ENCODE data around the gene SORCS2.

The SORCS2 gene

DNA sequence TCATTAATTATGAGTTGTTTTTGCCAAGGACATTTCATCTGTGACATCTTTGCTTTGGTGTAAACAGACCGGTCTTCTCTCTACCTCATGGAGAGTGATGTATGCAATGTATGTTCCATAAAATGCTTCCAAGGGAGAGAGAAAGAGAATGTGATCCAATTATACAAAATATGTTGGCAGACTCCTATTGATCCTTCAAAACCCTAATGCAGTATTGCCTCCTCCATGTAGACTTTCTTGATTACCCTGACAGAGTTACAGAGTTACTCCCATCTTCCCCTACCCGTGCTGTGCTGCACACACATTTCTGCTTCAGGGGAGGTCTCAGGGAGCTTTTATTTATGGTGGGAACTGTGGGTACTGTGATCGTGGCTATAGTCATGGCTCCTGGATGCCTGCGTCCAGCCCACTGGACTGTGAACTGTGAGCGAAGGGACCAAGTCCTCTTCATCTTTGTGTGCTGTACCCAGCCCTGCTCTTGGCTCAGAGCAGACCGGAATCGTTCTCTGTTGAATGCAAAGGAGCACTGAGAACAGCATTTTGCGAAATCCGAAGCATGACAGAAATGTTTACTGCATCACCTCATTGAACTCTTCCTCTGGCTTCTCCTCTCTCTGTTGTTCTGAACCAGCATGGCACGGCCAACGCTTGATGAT is 32.7 kb downstream of the SORCS2 start:
- no peak for FAIRE-seq

DNA sequence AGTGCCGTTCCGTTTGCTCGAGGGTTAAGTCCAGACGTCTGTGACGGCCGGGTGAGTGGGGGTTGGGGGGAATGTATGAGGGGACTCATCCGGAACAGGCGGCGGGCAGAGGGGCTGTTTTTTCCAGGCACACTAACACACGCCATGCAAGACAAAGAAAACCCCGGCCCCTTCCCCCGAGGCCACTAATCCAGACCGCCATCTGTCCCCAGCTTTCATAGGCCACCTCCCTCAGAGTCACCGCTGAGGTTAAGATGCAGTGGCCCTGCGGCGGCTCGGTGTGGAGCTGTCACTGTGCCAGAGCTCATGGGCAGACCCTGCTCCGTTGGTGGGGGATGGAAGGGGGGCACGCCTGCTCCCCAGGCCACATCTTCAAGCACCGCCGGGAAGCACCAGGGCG is 34.1 kb downstream of the SORCS2 start:
- no peak for FAIRE-seq

DNA sequence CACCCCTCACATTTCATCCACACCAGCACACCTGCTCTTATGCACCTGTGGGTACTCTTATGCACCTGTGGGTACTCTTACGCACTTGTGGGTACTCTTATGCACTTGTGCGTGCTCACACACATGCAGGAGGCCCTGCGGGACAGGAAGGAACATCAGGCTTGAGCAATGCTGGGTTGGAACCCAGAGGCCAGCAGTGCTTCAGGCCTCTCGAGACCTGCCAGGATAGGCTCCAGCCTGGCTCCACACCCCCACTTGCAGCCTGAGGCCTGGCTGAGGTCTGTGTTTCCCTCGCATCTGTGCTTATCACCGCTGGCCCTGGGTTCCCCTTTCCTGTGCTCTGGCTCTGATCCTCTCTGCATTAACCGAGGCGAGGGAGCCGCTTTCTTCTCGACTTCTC is 34.7 kb downstream of the SORCS2 start:
- no peak for FAIRE-seq

DNA sequence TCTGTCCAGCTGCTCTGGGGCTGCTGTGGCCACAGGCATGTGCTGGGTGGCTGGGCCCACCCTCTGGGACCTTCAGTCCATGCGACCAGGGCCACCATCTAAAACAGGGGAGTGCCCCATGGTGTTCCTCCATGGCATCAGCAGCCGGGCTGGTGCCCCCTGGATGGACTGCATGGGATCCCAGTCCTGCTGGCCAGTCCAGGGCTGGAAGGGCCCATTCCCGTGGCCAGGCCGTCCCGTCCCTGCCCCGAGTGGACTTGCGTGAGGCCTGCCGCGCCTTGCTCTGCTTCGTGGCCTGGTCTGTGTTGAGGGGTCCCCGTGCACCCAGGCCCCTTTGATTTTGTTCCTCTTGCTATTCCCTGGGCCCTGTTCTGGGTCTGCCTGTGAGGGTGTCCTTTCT is 36.4 kb downstream of the SORCS2 start:
- no peak for FAIRE-seq

DNA sequence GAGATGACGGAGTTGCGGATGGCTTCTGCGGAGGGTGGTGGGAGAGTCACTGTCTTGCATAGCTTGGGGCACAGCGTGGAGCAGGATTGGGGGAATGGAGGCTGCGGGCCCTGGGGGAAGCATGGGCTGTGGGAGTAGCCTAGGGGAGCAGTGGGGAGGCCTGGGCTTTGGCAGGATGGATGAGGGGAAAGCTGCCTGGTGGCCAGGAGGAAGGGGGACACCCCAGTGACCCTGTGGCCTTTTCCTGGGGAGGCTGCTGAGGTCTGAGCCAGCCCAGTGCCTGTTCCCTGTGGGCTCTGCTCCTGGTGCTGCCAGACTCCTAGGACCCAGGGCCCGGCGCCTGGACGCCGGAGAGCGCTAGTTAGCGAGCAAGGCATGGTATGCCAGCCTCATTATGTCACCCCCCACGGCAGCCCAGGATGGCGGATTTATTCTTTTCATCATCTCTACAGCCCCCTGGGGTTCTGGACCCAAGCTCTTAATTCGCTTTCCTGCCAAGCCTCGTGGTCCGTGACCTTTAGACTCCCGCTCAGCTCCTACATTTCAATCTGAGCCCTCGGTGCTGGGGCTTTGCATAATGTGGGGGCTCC is 39.8 kb downstream of the SORCS2 start:
- FAIRE-seq = no peak

DNA sequence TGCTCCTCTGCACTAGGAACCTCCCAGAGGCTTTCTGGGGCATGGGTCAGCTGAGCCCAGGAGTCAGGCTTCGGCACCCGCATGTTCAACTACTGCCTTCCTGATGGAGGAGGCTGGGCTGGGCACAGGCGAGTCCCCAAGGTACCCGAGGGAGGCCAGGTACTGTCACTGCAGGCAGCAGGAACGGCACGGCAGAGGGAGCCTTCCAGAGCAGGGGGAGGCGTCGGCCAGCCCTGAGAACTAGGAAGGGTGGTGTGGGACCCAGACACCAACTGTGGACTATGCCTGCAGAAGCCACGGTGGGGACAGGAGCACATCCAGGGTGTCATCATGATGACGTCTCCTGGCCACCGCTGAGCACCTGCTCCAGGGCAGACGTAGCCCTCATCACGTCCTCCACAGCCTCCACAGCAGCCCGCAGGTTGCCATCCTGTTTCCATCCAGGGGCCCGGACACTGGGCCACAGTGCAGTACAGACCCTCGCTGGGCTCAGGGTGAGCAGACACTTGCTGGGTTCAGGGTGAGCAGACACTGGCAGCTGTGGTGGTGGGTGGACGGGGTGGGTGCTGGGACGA is 40.8 kb downstream of the SORCS2 start:
- FAIRE-seq = no peak

DNA sequence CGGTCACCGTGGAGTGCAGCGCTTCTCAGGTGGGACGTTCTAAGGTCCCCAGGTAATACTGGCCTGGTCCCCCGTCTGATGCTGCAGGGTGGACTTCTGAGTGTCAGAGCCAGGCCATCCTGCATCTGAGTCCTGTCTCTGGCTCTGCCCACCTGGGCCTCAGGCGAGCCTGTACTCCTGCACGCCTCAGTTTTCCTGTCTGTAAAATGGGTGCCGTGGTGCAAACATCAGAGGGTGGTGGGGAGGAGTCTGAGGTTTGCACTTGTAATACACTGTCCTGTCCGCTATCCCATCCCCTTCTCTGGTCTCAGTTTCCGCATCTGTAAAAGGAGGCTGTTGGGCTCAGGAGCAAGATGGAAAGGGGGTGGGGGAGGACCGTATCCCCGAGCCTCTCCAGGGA is 41.3 kb downstream of the SORCS2 start:
- FAIRE-seq = no peak

DNA sequence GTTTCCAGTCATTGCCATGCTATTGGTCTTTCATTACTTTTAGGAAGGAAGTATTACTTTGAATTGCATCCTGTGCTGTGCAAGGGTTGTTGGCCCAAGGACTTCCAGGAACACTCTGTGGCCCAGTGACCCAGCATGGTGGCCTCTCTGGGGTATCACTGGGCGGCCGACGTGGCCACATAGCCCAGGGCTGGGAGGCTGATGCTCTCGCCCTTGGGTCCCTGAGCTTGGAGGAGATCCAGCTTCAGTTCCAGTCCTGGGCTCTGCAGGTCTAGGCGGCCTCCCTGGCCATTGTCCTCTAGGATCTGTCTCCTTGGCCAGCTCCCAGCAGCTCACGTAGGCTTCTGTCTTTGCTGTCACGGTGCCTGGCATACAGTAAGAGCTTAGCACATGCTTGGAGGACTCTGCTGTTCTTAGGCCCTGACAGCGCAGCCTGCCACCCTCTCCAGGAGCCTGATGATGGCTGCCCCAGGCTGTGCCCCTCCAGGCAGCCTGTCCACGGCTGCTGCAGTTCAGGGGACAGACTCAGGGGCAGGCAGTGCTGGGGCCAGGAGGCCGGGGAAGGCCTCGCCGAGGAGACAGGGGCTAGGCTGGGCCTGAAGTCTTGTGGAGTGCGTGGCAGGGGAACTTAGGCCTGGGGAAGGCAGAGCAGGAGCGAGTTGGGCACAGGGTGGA is 42.2 kb downstream of the SORCS2 start:
- no peak for FAIRE-seq

DNA sequence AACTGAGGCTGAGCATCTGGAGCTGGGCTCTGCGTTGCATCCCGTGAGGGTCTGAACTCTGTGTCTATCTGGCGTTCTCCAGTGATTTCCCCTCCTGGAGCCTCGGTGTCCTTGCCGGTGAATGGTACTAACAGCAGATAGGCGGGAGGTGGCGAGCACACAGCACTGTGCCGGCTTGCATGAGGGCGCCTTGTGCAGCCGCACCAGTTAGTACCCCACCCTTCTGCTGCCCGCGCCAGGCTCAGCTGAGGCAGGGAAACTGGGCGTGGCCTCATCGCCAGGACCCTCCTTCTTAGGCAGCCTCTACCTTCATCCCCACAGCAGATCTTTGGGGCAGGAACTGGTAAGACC is 42.7 kb downstream of the SORCS2 start:
- FAIRE-seq = no peak

DNA sequence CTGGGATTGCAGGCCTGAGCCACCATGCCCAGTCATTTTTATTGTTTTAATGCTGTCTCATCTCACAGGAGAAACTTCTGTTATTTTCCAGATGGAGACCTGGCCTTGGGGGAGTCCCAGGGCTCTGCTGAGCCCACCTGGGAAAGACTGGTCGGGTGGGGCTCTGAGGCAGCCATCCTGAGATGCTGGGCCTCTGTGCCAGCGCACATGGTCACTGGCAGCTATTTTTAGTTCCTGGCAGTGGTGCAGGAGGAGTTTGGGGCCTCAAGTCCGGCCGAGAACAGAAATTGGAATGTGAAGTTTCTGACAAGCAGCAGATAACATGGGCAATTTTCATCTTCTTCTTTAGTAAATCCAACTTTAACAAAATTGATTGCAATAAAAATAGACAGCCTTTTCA is 44.5 kb downstream of the SORCS2 start:
- no peak for FAIRE-seq

DNA sequence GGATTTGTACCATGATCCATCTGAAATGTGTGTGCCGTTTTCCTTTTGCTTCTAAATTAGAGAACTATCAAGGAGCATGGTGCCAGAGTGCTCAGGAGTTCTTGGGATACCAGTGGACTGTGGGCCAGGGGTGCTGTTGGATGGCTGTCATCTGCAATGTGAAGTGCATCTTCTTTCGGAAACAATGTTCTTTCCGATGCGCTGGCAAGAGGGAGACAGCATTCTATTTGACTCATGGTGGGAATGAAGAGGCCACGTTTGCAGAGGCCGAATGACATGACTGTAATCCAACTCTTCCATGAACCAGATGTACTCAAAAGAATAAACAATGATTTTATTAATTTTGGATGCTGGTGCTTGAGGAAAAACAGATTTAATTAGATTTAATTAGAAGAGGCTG is 45.5 kb downstream of the SORCS2 start:
- no peak for FAIRE-seq

DNA sequence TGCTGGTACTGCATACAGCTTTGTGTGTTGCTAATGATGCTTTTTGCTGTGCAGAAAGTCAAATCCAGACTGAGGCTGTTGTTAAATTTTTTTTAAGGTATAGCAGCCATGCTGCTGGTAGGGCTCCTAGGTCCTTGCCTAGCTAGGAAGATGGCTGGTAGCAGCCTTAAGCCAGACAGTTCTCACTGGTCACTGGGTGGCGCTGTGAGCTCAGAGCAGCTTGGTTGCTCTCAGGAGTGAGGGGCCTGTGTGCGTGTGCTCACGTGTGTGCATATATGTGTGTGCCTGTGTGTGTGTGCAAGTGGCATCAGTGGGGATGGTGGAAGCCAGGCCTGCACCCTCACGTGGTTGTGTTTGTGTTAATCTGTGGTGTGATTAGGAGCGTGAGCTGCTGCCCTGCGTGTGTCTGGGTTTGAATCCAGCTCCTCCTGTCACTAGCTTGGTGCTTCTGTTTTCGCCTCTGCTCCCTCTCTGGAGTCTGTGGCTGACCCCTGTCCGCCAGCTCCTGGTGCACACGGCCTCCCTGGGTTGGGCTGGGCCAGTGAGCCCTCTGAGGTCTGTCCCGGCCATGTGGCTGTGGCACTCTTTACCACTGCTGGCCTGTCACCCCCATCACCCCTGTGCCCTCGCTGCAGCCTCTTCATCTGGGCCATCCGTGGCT is 46.1 kb downstream of the SORCS2 start:
- FAIRE-seq = no peak

DNA sequence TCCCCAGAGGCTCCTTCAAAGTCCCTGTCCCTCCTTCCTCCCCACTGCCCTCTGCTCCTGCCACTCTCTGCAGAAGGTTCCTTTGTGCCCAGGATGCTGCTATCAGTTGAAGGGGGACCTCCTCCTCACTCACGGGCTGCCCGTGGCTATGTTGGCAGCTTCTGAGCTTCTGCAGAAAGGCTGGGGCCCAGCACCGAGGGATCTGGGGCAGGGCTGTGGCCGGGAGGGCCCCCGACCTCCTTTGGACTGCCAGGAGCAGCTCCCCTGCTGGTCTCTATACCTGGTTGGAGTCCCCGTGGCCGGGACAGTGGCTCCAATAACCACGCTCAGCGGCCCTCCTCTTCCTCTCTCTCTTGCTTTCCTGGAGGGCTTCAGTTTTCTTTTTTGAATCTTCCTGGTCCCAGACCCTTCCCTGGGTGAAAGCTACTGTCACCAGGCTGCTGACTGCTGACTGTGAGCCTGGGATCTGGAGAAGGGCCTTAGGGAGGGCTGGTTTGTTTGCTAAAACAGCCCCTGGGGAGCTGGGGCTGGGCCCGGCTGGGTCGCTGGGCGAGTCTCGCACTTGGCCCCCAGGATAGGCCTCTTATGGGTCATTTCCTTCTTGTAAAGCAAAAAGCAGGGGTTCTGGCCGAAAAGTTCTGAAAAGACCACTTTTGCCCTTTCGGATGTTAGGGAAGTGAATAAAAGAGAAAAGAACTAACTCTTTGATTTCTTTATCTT is 46.9 kb downstream of the SORCS2 start:
- FAIRE-seq = no peak

DNA sequence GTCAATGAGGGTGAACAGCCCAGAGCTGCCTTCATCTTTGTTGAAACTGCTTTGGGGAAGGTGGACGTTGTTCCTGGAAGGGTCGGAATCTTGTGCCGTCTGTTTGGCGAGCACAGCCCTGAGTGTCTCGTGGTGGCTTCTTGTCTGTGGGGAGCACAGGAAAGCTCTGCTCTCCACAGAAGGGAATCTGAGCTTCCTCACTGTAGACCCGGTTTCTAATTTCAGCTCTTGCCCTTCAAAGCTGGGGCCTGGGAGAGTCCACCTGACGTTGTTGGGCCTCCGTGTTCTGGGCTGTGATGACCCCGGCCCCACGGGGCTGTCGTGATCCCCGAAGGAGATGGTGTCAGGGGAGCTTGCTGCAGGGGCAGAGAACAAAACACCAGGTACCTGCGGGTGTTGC is 47.5 kb downstream of the SORCS2 start:
- FAIRE-seq = no peak

DNA sequence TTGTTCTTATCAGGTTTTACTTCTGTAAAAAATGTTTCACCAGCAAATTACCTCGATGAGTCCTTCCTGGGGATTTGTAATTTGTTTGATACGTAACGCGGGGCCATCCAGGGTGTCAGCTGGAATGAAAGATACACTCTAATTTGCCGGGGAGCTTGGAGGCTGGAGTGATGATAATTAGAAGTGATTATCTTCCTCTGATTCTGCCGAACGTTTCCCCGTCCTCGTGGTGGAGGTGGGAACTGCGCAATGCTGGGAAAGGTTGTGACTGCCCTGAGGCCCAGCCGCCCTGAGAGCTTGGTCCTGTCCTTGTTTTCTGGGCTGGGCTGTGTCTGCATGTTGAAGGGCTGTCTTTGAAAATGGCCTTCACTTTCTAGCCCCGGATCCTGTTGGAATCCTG is 48.0 kb downstream of the SORCS2 start:
- no peak for FAIRE-seq

DNA sequence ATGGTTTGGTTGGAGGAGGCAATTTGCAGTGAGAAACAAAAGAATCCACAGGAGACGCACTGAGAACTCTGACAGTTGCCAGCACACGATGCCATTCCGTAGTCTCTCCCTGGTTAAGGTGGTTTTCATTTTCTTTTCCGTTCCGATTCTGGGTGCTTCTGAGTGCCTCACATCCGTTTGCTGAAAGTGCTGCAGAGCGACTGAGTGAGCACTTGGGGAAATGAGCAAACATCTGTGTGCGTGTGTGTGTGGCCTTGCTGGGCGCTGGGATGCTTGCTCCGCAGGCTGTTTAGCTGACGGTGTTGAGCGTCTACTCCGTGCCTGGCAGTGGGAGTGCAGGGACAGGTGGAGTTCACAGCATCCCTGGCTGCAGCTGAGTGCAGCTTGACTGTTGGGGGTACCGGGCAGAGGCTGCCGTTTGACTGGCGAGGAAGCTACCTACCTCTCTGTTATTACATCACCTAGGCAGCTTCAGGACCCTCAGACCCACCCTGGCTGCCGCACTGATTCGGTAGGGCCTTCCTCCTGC is 49.3 kb downstream of the SORCS2 start:
- FAIRE-seq = no peak

DNA sequence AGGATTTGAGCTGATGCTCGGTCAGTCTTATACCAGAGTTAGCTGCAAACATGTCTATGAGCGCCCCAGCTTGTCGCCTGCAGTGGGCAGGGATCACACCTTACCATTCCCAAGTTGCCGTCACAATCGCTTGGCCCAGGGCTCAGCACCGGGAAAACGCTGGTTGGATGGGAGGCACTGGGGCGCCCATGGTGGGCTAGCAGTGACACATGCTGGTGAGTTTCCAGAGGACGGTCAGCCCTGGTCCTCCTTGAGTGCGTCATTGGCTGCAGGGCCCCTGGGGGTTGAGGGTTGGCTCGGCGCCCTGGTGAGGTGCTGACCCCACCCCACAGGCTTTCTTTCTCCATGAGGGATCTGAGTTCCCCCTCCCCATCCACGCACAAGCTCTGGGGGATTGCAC is 50.4 kb downstream of the SORCS2 start:
- no peak for FAIRE-seq

DNA sequence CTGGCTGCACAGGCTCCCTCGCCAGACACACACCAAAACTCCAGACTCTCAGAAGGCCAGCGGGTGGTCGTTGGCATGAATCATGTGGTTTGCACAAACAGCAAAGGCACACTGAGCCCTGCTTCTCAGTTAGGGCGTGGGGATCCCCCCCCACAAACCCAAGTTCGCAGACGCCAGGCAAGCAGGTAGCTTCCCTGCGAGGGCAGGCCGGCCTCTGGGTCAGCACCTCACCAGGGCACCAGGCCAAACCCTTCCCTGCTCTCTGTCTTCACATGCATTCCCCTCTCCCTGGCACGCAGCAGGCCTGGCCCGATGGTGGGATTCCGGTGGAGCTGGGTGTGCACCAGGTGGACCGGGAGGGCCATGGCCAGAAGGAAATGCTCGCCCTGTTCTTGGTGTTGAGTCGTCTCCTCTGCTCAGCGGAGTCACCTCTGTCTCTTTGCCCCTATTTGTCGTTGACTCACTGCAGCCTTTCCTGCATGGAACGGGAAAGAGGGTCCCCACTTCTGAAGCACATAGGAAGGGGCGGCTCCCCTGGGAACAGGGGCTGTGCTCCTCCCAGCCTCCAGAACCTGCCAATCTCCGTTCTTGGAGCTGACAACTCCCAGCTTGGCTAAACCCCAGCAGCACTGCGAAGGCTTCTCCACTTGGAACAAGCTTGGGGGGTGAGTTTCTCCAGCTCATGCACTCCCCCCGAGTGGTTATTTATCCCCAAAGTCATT is 51.4 kb downstream of the SORCS2 start:
- no peak for FAIRE-seq

DNA sequence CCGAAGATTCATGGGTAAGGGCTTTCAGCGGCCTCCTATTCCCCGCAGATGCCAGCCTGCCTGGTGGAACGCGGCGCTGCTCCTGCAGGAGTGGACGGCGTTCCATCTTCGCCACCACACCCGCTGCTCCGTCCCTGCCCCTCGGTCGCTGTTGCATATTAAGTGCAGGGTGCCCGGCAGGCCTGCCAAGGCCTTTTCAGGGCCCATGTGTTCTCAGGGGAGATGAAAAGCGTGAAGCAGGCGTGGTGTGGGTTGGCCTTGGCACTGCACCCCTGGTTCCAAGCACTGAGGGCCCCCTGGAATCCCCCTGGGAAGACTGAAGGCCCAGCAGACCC is 52.0 kb downstream of the SORCS2 start:
- FAIRE-seq = no peak

DNA sequence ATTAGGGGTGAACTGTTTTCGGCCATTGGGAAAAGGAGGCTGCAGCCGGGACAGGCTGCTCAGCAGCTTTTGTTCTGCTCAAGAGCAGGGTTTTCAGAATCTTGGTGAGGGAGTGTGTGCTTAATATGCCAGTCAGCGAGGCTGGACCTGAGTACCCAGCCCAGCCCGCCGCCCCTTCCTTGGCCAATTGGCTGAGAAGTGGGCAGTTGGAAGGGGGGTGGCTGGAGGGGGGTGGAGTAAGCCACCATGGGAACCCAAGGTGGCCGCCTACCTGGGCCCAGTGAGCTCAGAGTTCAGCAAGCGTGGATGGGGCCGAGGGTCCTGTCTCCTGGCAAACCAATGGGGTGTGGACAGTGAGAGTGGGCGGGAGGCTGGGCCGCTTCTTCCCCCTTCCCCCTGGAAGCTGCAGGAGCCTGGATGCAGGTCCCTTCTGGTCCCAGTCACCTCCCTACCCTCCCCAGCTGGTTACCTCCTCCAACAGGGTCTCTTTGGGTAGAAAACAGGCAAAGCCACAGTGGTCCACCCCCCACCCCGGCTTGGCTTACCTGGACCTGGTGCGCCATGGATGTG is 52.5 kb downstream of the SORCS2 start:
- no peak for FAIRE-seq

DNA sequence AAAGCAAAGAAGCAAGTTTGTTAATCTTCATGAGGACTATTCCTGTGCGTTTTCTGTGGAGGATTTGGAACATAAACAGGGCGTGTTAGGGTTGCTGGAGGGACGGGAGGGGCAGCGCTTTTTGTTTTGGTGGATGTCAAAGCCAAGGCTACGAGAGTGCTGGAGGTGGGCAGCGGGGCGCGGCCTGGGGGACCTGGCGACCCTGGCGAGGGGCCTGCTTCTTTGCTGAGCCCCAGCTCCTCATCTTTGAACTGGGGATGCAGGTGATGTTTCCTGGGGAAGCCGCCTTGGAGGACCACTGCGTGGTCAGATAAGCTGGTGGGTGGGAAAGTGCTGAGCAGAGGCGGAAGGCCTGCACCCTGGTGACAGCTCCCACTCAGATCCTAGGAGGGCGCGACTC is 55.2 kb downstream of the SORCS2 start:
- no peak for FAIRE-seq

DNA sequence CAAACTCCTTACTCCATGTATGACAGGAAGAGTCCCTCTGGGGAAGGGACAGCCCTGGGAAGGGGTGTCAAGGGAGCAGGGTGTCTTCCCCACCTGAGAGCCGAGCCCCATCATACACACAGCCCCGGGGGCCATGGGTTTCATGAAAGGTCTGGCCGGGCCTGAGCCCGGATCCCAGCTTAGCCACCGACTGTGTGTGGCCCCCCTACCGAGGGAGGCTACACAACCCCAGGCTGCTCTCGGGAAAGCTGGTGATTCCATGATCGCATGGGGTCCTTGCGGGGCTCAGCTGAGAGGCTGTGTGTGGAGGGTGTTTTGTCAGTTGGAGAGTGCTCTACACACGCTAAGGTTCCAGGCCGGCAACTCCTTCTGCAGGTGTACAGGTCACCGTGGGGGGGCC is 55.6 kb downstream of the SORCS2 start:
- no peak for FAIRE-seq

Measured in islet of Langerhans (tissue), 1 donor.